Bronchial epithelial cell (primary cell): ENCODE measurements around the gene DPP10. TPM values are rescaled to one million over a fixed set of nuclear protein-coding genes. Genes with fewer than 3 reads are reported as not detected.
A peak's percentile ranks its signal among the peaks of the same experiment; 100 is the strongest.

Source experiments
- DNase-seq: peaks from one replicate; pipeline ENCODE4 v3.0.0-alpha.2; 2010; ENCODE audit warnings: low read depth
- FAIRE-seq: peaks from 2 replicates; lab custom pipeline; 2011; peaks lifted over from hg19 to GRCh38; lab: Jason Lieb, UNC
- H3K27me3 ChIP-seq: 2 replicates; pipeline ENCODE4 v1.5.1; 2011; ENCODE audit warnings: low read length; ENCODE audit not compliant: control insufficient read depth, insufficient read depth
- H3K36me3 ChIP-seq: 2 replicates; pipeline ENCODE4 v1.5.1; 2011; ENCODE audit warnings: low read length; ENCODE audit not compliant: control insufficient read depth, insufficient read depth
- H3K4me3 ChIP-seq: 2 replicates; pipeline ENCODE4 v1.5.1; 2011; ENCODE audit warnings: mild to moderate bottlenecking, low read depth, low read length, control low read depth
- CTCF ChIP-seq: IDR thresholded peaks from 2 replicates; pipeline ENCODE4 v1.5.1; 2011; ENCODE audit warnings: mild to moderate bottlenecking, moderate library complexity, low read length, control low read depth, inconsistent platforms; ENCODE audit not compliant: insufficient read depth, severe bottlenecking
- total RNA-seq: library from RNA; depleted of rRNA; stranded (reverse); fragments of >200 nt; gene quantifications from 2 replicates; pipeline ENCODE4 v1.2.1, GENCODE V29; 2014

DPP10 gene
- total RNA-seq, 1 donor from 2014 or later = 0.26 TPM

- TF ChIP-seq CTCF = no peak
- DNase-seq (no peak), FAIRE-seq (no peak)
- Histone ChIP-seq H3K4me3 (no peak overlapping the region), H3K27me3 (peaks cover 11% of the 10 kb centered on the region), H3K36me3 (no peaks in the 10 kb centered on the region)
Measured at GRCh38 chr2:115161771-115162493, 719.5 kb downstream of the DPP10 start.

- no peak for DNase-seq
- Histone ChIP-seq H3K27me3 (peaks cover 11% of the 10 kb centered on the region), H3K36me3 (no peaks in the 10 kb centered on the region), H3K4me3 (no peak overlapping the region)
- no peak for FAIRE-seq
- TF ChIP-seq CTCF = no peak
Measured at GRCh38 chr2:115162494-115163293, 720.3 kb downstream of the DPP10 start.

GRCh38 chr2:115163572-115163971 lies 721.1 kb downstream of the DPP10 start:
- FAIRE-seq (no peak), DNase-seq (no peak)
- peaks cover 11% of the 10 kb centered on the region for H3K27me3 ChIP-seq

GRCh38 chr2:115165529-115166109 lies 723.2 kb downstream of the DPP10 start:
- FAIRE-seq = no peak
- Histone ChIP-seq H3K4me3 (no peak overlapping the region), H3K27me3 (peaks cover 11% of the 10 kb centered on the region), H3K36me3 (no peaks in the 10 kb centered on the region)
- DNase-seq = peak; percentile 38
- TF ChIP-seq CTCF = peak; percentile 55

More at GRCh38 chr2:115163572-115163971, 721.1 kb downstream of the DPP10 start:
- Histone ChIP-seq H3K4me3 (no peak overlapping the region), H3K36me3 (no peaks in the 10 kb centered on the region)
- TF ChIP-seq CTCF = no peak

GRCh38 chr2:115168457-115168856 lies 726.0 kb downstream of the DPP10 start:
- no peaks in the 10 kb centered on the region for H3K27me3 ChIP-seq
- FAIRE-seq (no peak), DNase-seq (no peak)
- H3K36me3 ChIP-seq = no peaks in the 10 kb centered on the region
- TF ChIP-seq CTCF = no peak
- H3K4me3 ChIP-seq = no peak overlapping the region
